Keratinocyte (primary cell): ENCODE measurements around the gene DEFB132. TPM values are rescaled to one million over a fixed set of nuclear protein-coding genes. Genes with fewer than 3 reads are reported as not detected.

Source experiments
- DNase-seq: peaks from one replicate; pipeline ENCODE4 v3.0.0-alpha.2; 2011; ENCODE audit warnings: low read depth, missing footprints, low spot score
- FAIRE-seq: peaks from 2 replicates; lab custom pipeline; 2011; peaks lifted over from hg19 to GRCh38; lab: Jason Lieb, UNC
- H2AFZ ChIP-seq: 2 replicates; pipeline ENCODE4 v1.6.0; 2012; ENCODE audit warnings: low read length, control low read depth, inconsistent platforms; ENCODE audit not compliant: control insufficient read depth
- H3K27ac ChIP-seq: 2 replicates; pipeline ENCODE4 v1.5.1; 2011; ENCODE audit warnings: low read length; ENCODE audit not compliant: control insufficient read depth, insufficient read depth
- H3K27me3 ChIP-seq: 3 replicates; pipeline ENCODE4 v1.6.0; 2011; ENCODE audit warnings: low read length; ENCODE audit not compliant: control insufficient read depth, insufficient read depth; ENCODE audit errors: extremely low read depth
- H3K36me3 ChIP-seq, 2 experiments: 2 replicates in 1 of 2; 3 replicates in 1 of 2; pipeline ENCODE4 v1.5.1; 2011; ENCODE audit warnings: low read length in 2 of 2, mild to moderate bottlenecking in 1 of 2; ENCODE audit not compliant: control insufficient read depth in 2 of 2, insufficient read depth in 2 of 2; ENCODE audit errors: extremely low read depth in 1 of 2
- H3K4me1 ChIP-seq: 3 replicates; pipeline ENCODE4 v1.5.1; 2011; ENCODE audit warnings: low read length; ENCODE audit not compliant: control insufficient read depth, insufficient read depth; ENCODE audit errors: extremely low read depth
- H3K4me2 ChIP-seq: 3 replicates; pipeline ENCODE4 v1.6.0; 2011; ENCODE audit warnings: low read depth, low read length; ENCODE audit not compliant: control insufficient read depth, insufficient read depth; ENCODE audit errors: extremely low read depth
- H3K4me3 ChIP-seq, 3 experiments: fragments of 200-600 bp in 1 of 3; sonication (generic) in 1 of 3; 2 replicates in 2 of 3; 3 replicates in 1 of 3; pipeline ENCODE4 v1.5.1; 2011 to 2016; ENCODE audit warnings: low read length in 3 of 3, mild to moderate bottlenecking in 3 of 3, control low read depth in 2 of 3, inconsistent platforms in 1 of 3, low read depth in 1 of 3, mixed read lengths in 1 of 3, mixed run types in 1 of 3, moderate library complexity in 1 of 3; ENCODE audit not compliant: control insufficient read depth in 2 of 3, insufficient read depth in 2 of 3; ENCODE audit errors: extremely low read depth in 1 of 3
- H3K79me2 ChIP-seq: 2 replicates; pipeline ENCODE4 v1.6.0; 2012; ENCODE audit warnings: low read length; ENCODE audit not compliant: control insufficient read depth, insufficient read depth
- H3K9ac ChIP-seq: 3 replicates; pipeline ENCODE4 v1.6.0; 2011; ENCODE audit warnings: low read length; ENCODE audit not compliant: control insufficient read depth, insufficient read depth; ENCODE audit errors: extremely low read depth
- H3K9me1 ChIP-seq: 3 replicates; pipeline ENCODE4 v1.6.0; 2011; ENCODE audit warnings: low read length; ENCODE audit not compliant: control insufficient read depth, insufficient read depth; ENCODE audit errors: extremely low read depth
- H3K9me3 ChIP-seq: 2 replicates; pipeline ENCODE4 v1.5.1; 2012; ENCODE audit warnings: low read depth, low read length; ENCODE audit not compliant: control insufficient read depth
- H4K20me1 ChIP-seq: 3 replicates; pipeline ENCODE4 v1.6.0; 2011; ENCODE audit warnings: low read length; ENCODE audit not compliant: control insufficient read depth, insufficient read depth; ENCODE audit errors: extremely low read depth
- CTCF ChIP-seq, 3 experiments: IDR thresholded peaks in 1 of 3; conservative IDR thresholded peaks in 1 of 3; optimal IDR thresholded peaks in 1 of 3; 2 replicates in 2 of 3; 3 replicates in 1 of 3; pipeline versions ENCODE3 to v1.5.1; 2011; ENCODE audit warnings: low read length in 3 of 3, mild to moderate bottlenecking in 3 of 3, moderate library complexity in 2 of 3, control low read depth in 1 of 3, inconsistent platforms in 1 of 3; ENCODE audit not compliant: insufficient read depth in 2 of 3; ENCODE audit errors: extremely low read depth in 1 of 3
- EZH2 ChIP-seq: IDR thresholded peaks from one replicate; pipeline ENCODE4 v1.6.1; 2012; ENCODE audit warnings: inconsistent platforms, mild to moderate bottlenecking, low read length, moderate library complexity
- dilution Hi-C: fragments of 300-500 bp; cut with MboI; formaldehyde crosslinking; loops from one replicate; pipeline ENCODE4 v1.7.0; 2020; ENCODE audit warnings: low sequenced_read_pairs; ENCODE audit not compliant: extremely low pct_ligation_motif_present
- polyA plus RNA-seq, 5 experiments: library from polyadenylated mRNA; depleted of rRNA in 3 of 5; stranded (reverse) in 3 of 5; stranded (forward) in 1 of 5; unstranded in 1 of 5; fragments of >200 nt; gene quantifications; 1 replicate in 1 of 5; 2 replicates in 3 of 5; 3 replicates in 1 of 5; pipeline versions ENCODE4 v1.2.1 to v1.2.3, GENCODE V29; 2011 to 2012; ENCODE audit warnings: missing spikeins in 2 of 5, low read depth in 1 of 5, low replicate concordance in 1 of 5

Gene DEFB132
- polyA plus RNA-seq, 1 donor (not counting 4 experiments of a cell fraction or from before 2014, with no cell fraction given), result not detected

- peaks cover 3% of the 10 kb centered on the region for H3K4me1 ChIP-seq
- H4K20me1 ChIP-seq, result no peaks in the 10 kb centered on the region
- DNase-seq, result peak; percentile 25
- no peaks in the 10 kb centered on the region for H3K79me2 ChIP-seq
- H3K9me3 ChIP-seq, result no peaks in the 10 kb centered on the region
- H3K27ac ChIP-seq, result no peak overlapping the region
- H3K9ac ChIP-seq, result peak overlapping the region; percentile 60
- dilution Hi-C loops, result no loop called here
- no peaks in the 10 kb centered on the region for H3K36me3 ChIP-seq
- peaks cover 15% of the 10 kb centered on the region for H3K27me3 ChIP-seq
- no peaks in the 10 kb centered on the region for H3K9me1 ChIP-seq
- TF ChIP-seq EZH2, result no peak
- peak; percentile 75 to 99 (median 97) for TF ChIP-seq CTCF (optimal IDR thresholded peaks at IDR 0.05 in 1 of 3, IDR thresholded peaks at IDR 0.05 in 1 of 3, conservative IDR thresholded peaks at IDR 0.05 in 1 of 3; ENCODE audit: extremely low read depth in 1 of 3, insufficient read depth in 2 of 3, low read length in 3 of 3)
- H3K4me3 ChIP-seq, result peak overlapping the region; percentile 22 to 73 (median 61)
- H3K4me2 ChIP-seq, result peak overlapping the region; percentile 91
- FAIRE-seq, result no peak
- peak overlapping the region; percentile 98 for H2AFZ ChIP-seq
Measured at GRCh38 chr20:266596-267562, 9.4 kb downstream of the DEFB132 start.

GRCh38 chr20:270517-270916, 13.0 kb downstream of the DEFB132 start:
- Histone ChIP-seq H3K79me2 (no peaks in the 10 kb centered on the region), H3K9ac (no peak overlapping the region), H3K27me3 (peaks cover 9% of the 10 kb centered on the region), H3K4me1 (peaks cover 3% of the 10 kb centered on the region), H3K27ac (no peak overlapping the region), H2AFZ (no peak overlapping the region), H3K9me3 (no peaks in the 10 kb centered on the region), H3K9me1 (no peaks in the 10 kb centered on the region), H3K4me3 (no peak overlapping the region), H3K4me2 (no peak overlapping the region), H3K36me3 (no peaks in the 10 kb centered on the region), H4K20me1 (no peaks in the 10 kb centered on the region)
- FAIRE-seq (no peak), DNase-seq (no peak)
- TF ChIP-seq CTCF (optimal IDR thresholded peaks at IDR 0.05 in 1 of 3, IDR thresholded peaks at IDR 0.05 in 1 of 3, conservative IDR thresholded peaks at IDR 0.05 in 1 of 3; ENCODE audit: extremely low read depth in 1 of 3, insufficient read depth in 2 of 3, low read length in 3 of 3) (no peak), EZH2 (no peak)
- dilution Hi-C loops, result no loop called here
